ENCODE data around the gene NAGLU.
"Not testable (repeated sequence)": the region's sequence is repeated elsewhere in the genome, so short reads cannot be mapped to it uniquely, and the experiment has no call there.

NAGLU gene

GRCh38 chr17:42521666-42522262 lies 14.3 kb upstream of the NAGLU start:
- DNase-seq = no peak

- no peak for DNase-seq
Observed at GRCh38 chr17:42522263-42522790, 13.7 kb upstream of the NAGLU start.

GRCh38 chr17:42522798-42523278 lies 13.2 kb upstream of the NAGLU start:
- no peak for DNase-seq

- DNase-seq = no peak
Observed at GRCh38 chr17:42525221-42525620, 10.8 kb upstream of the NAGLU start.

- no peak for DNase-seq
Observed at GRCh38 chr17:42526031-42526444, 10.0 kb upstream of the NAGLU start.

- no peak for DNase-seq
Observed at GRCh38 chr17:42527932-42528331, 8.1 kb upstream of the NAGLU start.

GRCh38 chr17:42529061-42529460 lies 7.0 kb upstream of the NAGLU start:
- DNase-seq = no peak

- no peak for DNase-seq
Observed at GRCh38 chr17:42530952-42531454, 5.0 kb upstream of the NAGLU start.

- DNase-seq = no peak
Observed at GRCh38 chr17:42531455-42532354, 4.3 kb upstream of the NAGLU start.

GRCh38 chr17:42535155-42536047 lies 640 bp upstream of the NAGLU start:
- DNase-seq = no peak

GRCh38 chr17:42536372-42537155 lies 523 bp downstream of the NAGLU start:
- peak in 1 of 2 experiments; percentile 71 for DNase-seq

GRCh38 chr17:42537156-42537805 lies 1.2 kb downstream of the NAGLU start:
- DNase-seq = no peak

- DNase-seq = no peak
Observed at GRCh38 chr17:42537826-42538451, 1.9 kb downstream of the NAGLU start.

- DNase-seq = no peak
Observed at GRCh38 chr17:42538482-42538881, 2.4 kb downstream of the NAGLU start.

GRCh38 chr17:42540558-42540957 lies 4.5 kb downstream of the NAGLU start:
- DNase-seq = not testable (repeated sequence)

- DNase-seq = no peak
Observed at GRCh38 chr17:42541041-42541833, 5.2 kb downstream of the NAGLU start.

- DNase-seq = no peak
Observed at GRCh38 chr17:42543190-42544079, 7.4 kb downstream of the NAGLU start.

GRCh38 chr17:42544874-42545283 lies 8.8 kb downstream of the NAGLU start:
- no peak for DNase-seq
